Measurements from ENCODE around the gene TAS1R3. TPM values are rescaled to one million over a fixed set of nuclear protein-coding genes. Genes with fewer than 3 reads are reported as not detected.
A peak's percentile ranks its signal among the peaks of the same experiment; 100 is the strongest.

Gene TAS1R3
- total and polyA plus RNA-seq, 7 experiments from 2014 or later: 0.32 to 2.6 (median 1.5) TPM; not detected in 1

- H3K4me1 ChIP-seq (ENCODE audit: control insufficient read depth in 2 of 2, insufficient read depth in 2 of 2, low read length in 2 of 2): peaks cover 31 to 34% of the 10 kb centered on the region in 2 donors
- H3K27me3 Mint-ChIP-seq: no peaks in the 10 kb centered on the region
- no peak for ATAC-seq
- H3K36me3 ChIP-seq (ENCODE audit: control insufficient read depth in 2 of 3, insufficient read depth in 3 of 3, low read length in 3 of 3): peaks cover 0 to 36% (median 0%) of the 10 kb centered on the region in 3 experiments
- peak overlapping the region; percentile 90 for H3K27ac ChIP-seq (ENCODE audit: low read depth, low read length)
- intact Hi-C loops (cut with micrococcal nuclease): loop anchor here (1.0 to 10.0 kb wide), 15 partner anchors 15 to 600 kb away; partner anchors contain the start of genes AURKAIP1 (in 2 of the 2), B3GALT6 (in 2 of the 2), C1orf159 (in 2 of the 2) and CPTP (in 2 of the 2)
- H3K36me3 Mint-ChIP-seq: peaks cover 0 to 6% (median 0%) of the 10 kb centered on the region in 5 donors
- H3K9me3 ChIP-seq (ENCODE audit: control insufficient read depth in 2 of 3, low read length in 3 of 3): no peaks in the 10 kb centered on the region
- H3K4me3 Mint-ChIP-seq: peak overlapping the region; percentile 62 to 91 (median 84)
- H3K4me3 ChIP-seq (ENCODE audit: low read length): peak overlapping the region; percentile 64
- no peaks in the 10 kb centered on the region for H3K27me3 ChIP-seq (ENCODE audit: control insufficient read depth in 2 of 2, insufficient read depth in 2 of 2, low read length in 2 of 2)
- DNase-seq: peak in 1 of 9 donors; percentile 23
- H3K27ac Mint-ChIP-seq: peak overlapping the region in 8 of 9 donors; percentile 47 to 91 (median 78)
- POLR2A ChIA-PET: interaction anchor here (1.3 kb wide), 1 partner anchor 15 kb away, joined by 3 read pairs; no protein-coding TSS in a partner anchor
- peaks cover 11 to 24% (median 17%) of the 10 kb centered on the region in 7 donors for H3K4me1 Mint-ChIP-seq
- H3K9me3 Mint-ChIP-seq: peaks cover 0 to 2% (median 0%) of the 10 kb centered on the region in 11 donors
- CTCF ChIA-PET: no interaction called here
Observed at GRCh38 chr1:1308756-1309250, 22.3 kb upstream of the TAS1R3 start.

GRCh38 chr1:1309251-1310108, 21.6 kb upstream of the TAS1R3 start:
- Mint-ChIP-seq H3K27ac (peak overlapping the region in 5 of 9 donors; percentile 33 to 82 (median 60)), H3K27me3 (no peaks in the 10 kb centered on the region), H3K36me3 (peaks cover 0 to 6% (median 0%) of the 10 kb centered on the region in 5 donors), H3K4me1 (peaks cover 11 to 23% (median 17%) of the 10 kb centered on the region in 7 donors), H3K9me3 (peaks cover 0 to 2% (median 0%) of the 10 kb centered on the region in 11 donors), H3K4me3 (peak overlapping the region; percentile 54 to 91 (median 70))
- H3K27ac ChIP-seq (ENCODE audit: low read depth, low read length): peak overlapping the region; percentile 90
- H3K36me3 ChIP-seq (ENCODE audit: control insufficient read depth in 2 of 3, insufficient read depth in 3 of 3, low read length in 3 of 3): peaks cover 0 to 43% (median 4%) of the 10 kb centered on the region in 3 experiments
- H3K4me3 ChIP-seq (ENCODE audit: low read length): peak overlapping the region; percentile 64
- H3K4me1 ChIP-seq (ENCODE audit: control insufficient read depth in 2 of 2, insufficient read depth in 2 of 2, low read length in 2 of 2): peaks cover 30 to 32% of the 10 kb centered on the region in 2 donors
- no peaks in the 10 kb centered on the region for H3K27me3 ChIP-seq (ENCODE audit: control insufficient read depth in 2 of 2, insufficient read depth in 2 of 2, low read length in 2 of 2)
- no peak for ATAC-seq
- intact Hi-C loops (cut with micrococcal nuclease): loop anchor here (2.0 to 10.0 kb wide), 5 partner anchors 57 to 599 kb away; partner anchors contain the start of genes ISG15 (in 2 of the 2) and ATAD3A (in 1 of the 2)
- no peaks in the 10 kb centered on the region for H3K9me3 ChIP-seq (ENCODE audit: control insufficient read depth in 2 of 3, low read length in 3 of 3)
- no peak for DNase-seq
- ChIA-PET POLR2A (interaction anchor here (0.8 to 1.6 kb wide), 4 partner anchors 10 to 66 kb away, joined by 3 to 5 read pairs (median 4); partner anchors contain the start of genes AURKAIP1, CPTP and INTS11), CTCF (no interaction called here)

- CTCF ChIA-PET: no interaction called here
- peak overlapping the region; percentile 90 for H3K27ac ChIP-seq (ENCODE audit: low read depth, low read length)
- peak overlapping the region in 2 of 9 donors; percentile 33 to 63 for H3K27ac Mint-ChIP-seq
Observed at GRCh38 chr1:1310109-1310385, 21.0 kb upstream of the TAS1R3 start.

GRCh38 chr1:1310476-1311053, 20.5 kb upstream of the TAS1R3 start:
- H3K4me1 Mint-ChIP-seq: peaks cover 11 to 18% (median 15%) of the 10 kb centered on the region in 7 donors
- ATAC-seq: no peak
- CTCF ChIA-PET: no interaction called here

More at GRCh38 chr1:1310109-1310385, 21.0 kb upstream of the TAS1R3 start:
- Mint-ChIP-seq H3K36me3 (peaks cover 0 to 6% (median 0%) of the 10 kb centered on the region in 5 donors), H3K9me3 (peaks cover 0 to 2% (median 0%) of the 10 kb centered on the region in 11 donors), H3K4me1 (peaks cover 11 to 22% (median 17%) of the 10 kb centered on the region in 7 donors), H3K27me3 (no peaks in the 10 kb centered on the region), H3K4me3 (peak overlapping the region in 5 of 10 donors; percentile 1 to 91 (median 34))
- ATAC-seq: no peak
- Histone ChIP-seq H3K36me3 (ENCODE audit: control insufficient read depth in 2 of 3, insufficient read depth in 3 of 3, low read length in 3 of 3) (peaks cover 0 to 48% (median 4%) of the 10 kb centered on the region in 3 experiments), H3K4me1 (ENCODE audit: control insufficient read depth in 2 of 2, insufficient read depth in 2 of 2, low read length in 2 of 2) (peaks cover 25 to 26% of the 10 kb centered on the region in 2 donors), H3K9me3 (ENCODE audit: control insufficient read depth in 2 of 3, low read length in 3 of 3) (no peaks in the 10 kb centered on the region), H3K27me3 (ENCODE audit: control insufficient read depth in 2 of 2, insufficient read depth in 2 of 2, low read length in 2 of 2) (no peaks in the 10 kb centered on the region), H3K4me3 (ENCODE audit: low read length) (no peak overlapping the region)
- intact Hi-C loops (cut with micrococcal nuclease): no loop called here
- no peak for DNase-seq
- POLR2A ChIA-PET: interaction anchor here (0.8 to 1.6 kb wide), 4 partner anchors 9 to 65 kb away, joined by 3 to 5 read pairs (median 4); partner anchors contain the start of genes AURKAIP1, CPTP and INTS11

GRCh38 chr1:1311107-1312104, 19.7 kb upstream of the TAS1R3 start:
- peaks cover 0 to 2% (median 0%) of the 10 kb centered on the region in 11 donors for H3K9me3 Mint-ChIP-seq
- H3K4me3 ChIP-seq (ENCODE audit: low read length): no peak overlapping the region
- ChIA-PET CTCF (no interaction called here), POLR2A (interaction anchor here (1.4 kb wide), 1 partner anchor 12 kb away, joined by 3 read pairs; no protein-coding TSS in a partner anchor)
- no peak overlapping the region for H3K27ac ChIP-seq (ENCODE audit: low read depth, low read length)
- H3K4me3 Mint-ChIP-seq: peak overlapping the region in 1 of 10 donors; percentile 91
- intact Hi-C loops (cut with micrococcal nuclease): no loop called here
- H3K4me1 ChIP-seq (ENCODE audit: control insufficient read depth in 2 of 2, insufficient read depth in 2 of 2, low read length in 2 of 2): peaks cover 15 to 17% of the 10 kb centered on the region in 2 donors
- peaks cover 5 to 12% (median 8%) of the 10 kb centered on the region in 7 donors for H3K4me1 Mint-ChIP-seq
- H3K36me3 Mint-ChIP-seq: peaks cover 0 to 6% (median 0%) of the 10 kb centered on the region in 5 donors
- DNase-seq (no peak), ATAC-seq (no peak)
- no peaks in the 10 kb centered on the region for H3K9me3 ChIP-seq (ENCODE audit: control insufficient read depth in 2 of 3, low read length in 3 of 3)
- no peaks in the 10 kb centered on the region for H3K27me3 ChIP-seq (ENCODE audit: control insufficient read depth in 2 of 2, insufficient read depth in 2 of 2, low read length in 2 of 2)
- H3K27ac Mint-ChIP-seq: peak overlapping the region in 1 of 9 donors; percentile 63
- peaks cover 0 to 51% (median 4%) of the 10 kb centered on the region in 3 experiments for H3K36me3 ChIP-seq (ENCODE audit: control insufficient read depth in 2 of 3, insufficient read depth in 3 of 3, low read length in 3 of 3)
- H3K27me3 Mint-ChIP-seq: no peaks in the 10 kb centered on the region

More at GRCh38 chr1:1310476-1311053, 20.5 kb upstream of the TAS1R3 start:
- peaks cover 0 to 51% (median 4%) of the 10 kb centered on the region in 3 experiments for H3K36me3 ChIP-seq (ENCODE audit: control insufficient read depth in 2 of 3, insufficient read depth in 3 of 3, low read length in 3 of 3)
- peak overlapping the region in 4 of 9 donors; percentile 13 to 67 (median 50) for H3K27ac Mint-ChIP-seq
- H3K27ac ChIP-seq (ENCODE audit: low read depth, low read length): peak overlapping the region; percentile 90
- H3K4me1 ChIP-seq (ENCODE audit: control insufficient read depth in 2 of 2, insufficient read depth in 2 of 2, low read length in 2 of 2): peaks cover 22 to 23% of the 10 kb centered on the region in 2 donors
- no peaks in the 10 kb centered on the region for H3K27me3 ChIP-seq (ENCODE audit: control insufficient read depth in 2 of 2, insufficient read depth in 2 of 2, low read length in 2 of 2)
- POLR2A ChIA-PET: interaction anchor here (1.4 to 1.6 kb wide), 2 partner anchors 11 to 15 kb away, joined by 3 to 5 read pairs; partner anchors contain the start of genes CPTP and INTS11
- H3K9me3 ChIP-seq (ENCODE audit: control insufficient read depth in 2 of 3, low read length in 3 of 3): no peaks in the 10 kb centered on the region
- DNase-seq: no peak
- peaks cover 0 to 6% (median 0%) of the 10 kb centered on the region in 5 donors for H3K36me3 Mint-ChIP-seq
- H3K27me3 Mint-ChIP-seq: no peaks in the 10 kb centered on the region
- H3K4me3 ChIP-seq (ENCODE audit: low read length): no peak overlapping the region
- H3K4me3 Mint-ChIP-seq: peak overlapping the region in 6 of 10 donors; percentile 21 to 91 (median 46)
- intact Hi-C loops (cut with micrococcal nuclease): no loop called here
- peaks cover 0 to 2% (median 0%) of the 10 kb centered on the region in 11 donors for H3K9me3 Mint-ChIP-seq

Measured in naive thymus-derived CD4-positive, alpha-beta T cell (primary cell).